ENCODE results near the gene PLEKHN1.

PLEKHN1 gene

GRCh38 chr1:967466-968343 is 1.4 kb downstream of the PLEKHN1 start:
- H3K27ac ChIP-seq (ENCODE audit: low read depth, low read length): no peak overlapping the region
- no peak overlapping the region for H2AFZ ChIP-seq (ENCODE audit: low read depth, low read length, severe bottlenecking)
- H3K4me2 ChIP-seq (ENCODE audit: low read depth, low read length, poor library complexity, severe bottlenecking): no peak overlapping the region
- H3K27me3 ChIP-seq (ENCODE audit: low read length): no peaks in the 10 kb centered on the region
- H3K79me2 ChIP-seq (ENCODE audit: insufficient read depth, low read length): no peaks in the 10 kb centered on the region
- no peaks in the 10 kb centered on the region for H3K36me3 ChIP-seq (ENCODE audit: low read length)
- H4K20me1 ChIP-seq (ENCODE audit: low read depth, low read length): no peaks in the 10 kb centered on the region
- no peak overlapping the region for H3K9ac ChIP-seq (ENCODE audit: low read length)
- no peak for TF ChIP-seq EZH2phosphoT487 (conservative IDR thresholded peaks at IDR 0.05; ENCODE audit: low read length)
- no peak for TF ChIP-seq CTCF (IDR thresholded peaks at IDR 0.05; ENCODE audit: insufficient read depth, low read length, poor library complexity, severe bottlenecking)
- H3K9me3 ChIP-seq (ENCODE audit: insufficient read depth, low read length): no peaks in the 10 kb centered on the region
- H3K9me2 ChIP-seq (replicated peaks; ENCODE audit: insufficient read depth, low read length): no peaks in the 10 kb centered on the region
- H3K4me3 ChIP-seq (ENCODE audit: insufficient read depth, low read length, poor library complexity, severe bottlenecking): no peak overlapping the region
- H3F3A ChIP-seq (ENCODE audit: insufficient read depth): no peaks in the 10 kb centered on the region

GRCh38 chr1:969260-969855 is 3.1 kb downstream of the PLEKHN1 start:
- Histone ChIP-seq H2AFZ (ENCODE audit: low read depth, low read length, severe bottlenecking) (no peak overlapping the region), H3K9ac (ENCODE audit: low read length) (no peak overlapping the region), H4K20me1 (ENCODE audit: low read depth, low read length) (no peaks in the 10 kb centered on the region), H3K27ac (ENCODE audit: low read depth, low read length) (no peak overlapping the region), H3K4me3 (ENCODE audit: insufficient read depth, low read length, poor library complexity, severe bottlenecking) (no peak overlapping the region), H3K36me3 (ENCODE audit: low read length) (no peaks in the 10 kb centered on the region), H3K79me2 (ENCODE audit: insufficient read depth, low read length) (no peaks in the 10 kb centered on the region), H3K9me3 (ENCODE audit: insufficient read depth, low read length) (no peaks in the 10 kb centered on the region), H3K27me3 (ENCODE audit: low read length) (no peaks in the 10 kb centered on the region), H3K9me2 (replicated peaks; ENCODE audit: insufficient read depth, low read length) (no peaks in the 10 kb centered on the region), H3K4me2 (ENCODE audit: low read depth, low read length, poor library complexity, severe bottlenecking) (no peak overlapping the region), H3F3A (ENCODE audit: insufficient read depth) (no peaks in the 10 kb centered on the region)
- TF ChIP-seq EZH2phosphoT487 (conservative IDR thresholded peaks at IDR 0.05; ENCODE audit: low read length) (no peak), CTCF (IDR thresholded peaks at IDR 0.05; ENCODE audit: insufficient read depth, low read length, poor library complexity, severe bottlenecking) (no peak)

GRCh38 chr1:970242-970972 is 4.1 kb downstream of the PLEKHN1 start:
- Histone ChIP-seq H3K27ac (ENCODE audit: low read depth, low read length) (no peak overlapping the region), H2AFZ (ENCODE audit: low read depth, low read length, severe bottlenecking) (no peak overlapping the region), H3F3A (ENCODE audit: insufficient read depth) (no peaks in the 10 kb centered on the region), H3K27me3 (ENCODE audit: low read length) (no peaks in the 10 kb centered on the region), H3K4me3 (ENCODE audit: insufficient read depth, low read length, poor library complexity, severe bottlenecking) (no peak overlapping the region), H3K9me2 (replicated peaks; ENCODE audit: insufficient read depth, low read length) (no peaks in the 10 kb centered on the region), H4K20me1 (ENCODE audit: low read depth, low read length) (no peaks in the 10 kb centered on the region), H3K4me2 (ENCODE audit: low read depth, low read length, poor library complexity, severe bottlenecking) (no peak overlapping the region), H3K79me2 (ENCODE audit: insufficient read depth, low read length) (no peaks in the 10 kb centered on the region), H3K9me3 (ENCODE audit: insufficient read depth, low read length) (no peaks in the 10 kb centered on the region), H3K36me3 (ENCODE audit: low read length) (no peaks in the 10 kb centered on the region), H3K9ac (ENCODE audit: low read length) (no peak overlapping the region)
- no peak for TF ChIP-seq CTCF (IDR thresholded peaks at IDR 0.05; ENCODE audit: insufficient read depth, low read length, poor library complexity, severe bottlenecking)
- TF ChIP-seq EZH2phosphoT487 (conservative IDR thresholded peaks at IDR 0.05; ENCODE audit: low read length): no peak

Measured in SU-DHL-6 (cell line).